Mesenchymal stem cell (in vitro differentiated cells and primary cell): ENCODE results near the gene PRRX2.

Source experiments
- DNase-seq: peaks from one replicate; pipeline ENCODE4 v3.0.0-alpha.2; 2013
- H2AFZ ChIP-seq: one replicate; pipeline ENCODE4 v1.6.1; 2013; ENCODE audit warnings: low read depth, mild to moderate bottlenecking, control low read depth, inconsistent platforms, low read length, moderate library complexity
- H2AK5ac ChIP-seq: 2 replicates; pipeline ENCODE4 v1.6.1; 2013; ENCODE audit warnings: low read length, moderate library complexity, mild to moderate bottlenecking, inconsistent platforms; ENCODE audit not compliant: severe bottlenecking
- H2BK120ac ChIP-seq: one replicate; pipeline ENCODE4 v1.6.1; 2013; ENCODE audit warnings: low read depth, mild to moderate bottlenecking, inconsistent platforms, low read length, moderate library complexity
- H2BK12ac ChIP-seq, 2 experiments: one replicate each; pipeline ENCODE4 v1.6.1; 2013; ENCODE audit warnings: inconsistent platforms in 2 of 2, low read length in 2 of 2, mild to moderate bottlenecking in 2 of 2, moderate library complexity in 2 of 2, control low read depth in 1 of 2
- H2BK15ac ChIP-seq: one replicate; pipeline ENCODE4 v1.6.1; 2013; ENCODE audit warnings: mild to moderate bottlenecking, low read depth, inconsistent platforms; ENCODE audit not compliant: poor library complexity, severe bottlenecking
- H2BK5ac ChIP-seq: 2 replicates; pipeline ENCODE4 v1.6.1; 2013; ENCODE audit warnings: low read depth, mild to moderate bottlenecking, low read length, control low read depth, inconsistent platforms; ENCODE audit not compliant: poor library complexity, severe bottlenecking
- H3K14ac ChIP-seq, 2 experiments: one replicate each; pipeline ENCODE4 v1.6.1; 2013; ENCODE audit warnings: inconsistent platforms in 2 of 2, low read length in 2 of 2, control low read depth in 1 of 2, mild to moderate bottlenecking in 1 of 2, moderate library complexity in 1 of 2
- H3K18ac ChIP-seq, 2 experiments: one replicate each; pipeline ENCODE4 v1.6.1; 2013; ENCODE audit warnings: inconsistent platforms in 2 of 2, low read length in 2 of 2, control low read depth in 1 of 2, low read depth in 1 of 2, mild to moderate bottlenecking in 1 of 2
- H3K23ac ChIP-seq, 2 experiments: one replicate each; pipeline ENCODE4 v1.6.1; 2013; ENCODE audit warnings: inconsistent platforms in 2 of 2, low read length in 2 of 2, mild to moderate bottlenecking in 2 of 2, moderate library complexity in 2 of 2, control low read depth in 1 of 2
- H3K27ac ChIP-seq: 2 replicates; pipeline ENCODE4 v1.5.1; 2013; ENCODE audit warnings: mild to moderate bottlenecking, moderate library complexity, low read length, control low read depth, inconsistent platforms; ENCODE audit not compliant: poor library complexity, severe bottlenecking
- H3K27me3 ChIP-seq, 2 experiments: 2 replicates each; pipeline versions ENCODE4 v1.6.1 to v1.7.0; 2013; ENCODE audit warnings: low read length in 2 of 2, mild to moderate bottlenecking in 2 of 2, moderate library complexity in 2 of 2, control low read depth in 1 of 2, inconsistent platforms in 1 of 2; ENCODE audit not compliant: control insufficient read depth in 1 of 2, insufficient read depth in 1 of 2
- H3K36me3 ChIP-seq, 2 experiments: 2 replicates each; pipeline versions ENCODE4 v1.6.1 to v1.7.0; 2013; ENCODE audit warnings: low read length in 2 of 2, control low read depth in 1 of 2, inconsistent platforms in 1 of 2, low read depth in 1 of 2, mild to moderate bottlenecking in 1 of 2; ENCODE audit not compliant: insufficient read depth in 2 of 2, control insufficient read depth in 1 of 2
- H3K4ac ChIP-seq, 2 experiments: one replicate each; pipeline ENCODE4 v1.6.1; 2013; ENCODE audit warnings: inconsistent platforms in 2 of 2, low read length in 2 of 2, mild to moderate bottlenecking in 2 of 2, moderate library complexity in 2 of 2, control low read depth in 1 of 2, low read depth in 1 of 2
- H3K4me1 ChIP-seq: 2 replicates; pipeline ENCODE4 v1.6.1; 2013; ENCODE audit warnings: low read depth, low read length, control low read depth; ENCODE audit not compliant: control insufficient read depth, insufficient read depth
- H3K4me2 ChIP-seq: 2 replicates; pipeline ENCODE4 v1.6.1; 2013; ENCODE audit warnings: low read length, mild to moderate bottlenecking, inconsistent platforms; ENCODE audit not compliant: poor library complexity, severe bottlenecking
- H3K4me3 ChIP-seq, 2 experiments: 2 replicates each; pipeline versions ENCODE4 v1.5.1 to v1.7.0; 2013; ENCODE audit warnings: low read length in 2 of 2, mild to moderate bottlenecking in 2 of 2, control low read depth in 1 of 2, low read depth in 1 of 2; ENCODE audit not compliant: insufficient read depth in 1 of 2
- H3K79me1 ChIP-seq: replicated peaks from 2 replicates; pipeline ENCODE4 v1.6.1; 2013; ENCODE audit warnings: mild to moderate bottlenecking, control low read depth, low read length, inconsistent platforms; ENCODE audit not compliant: poor library complexity, severe bottlenecking
- H3K9ac ChIP-seq: 2 replicates; pipeline ENCODE4 v1.7.0; 2013; ENCODE audit warnings: mild to moderate bottlenecking, low read length, moderate library complexity
- H3K9me3 ChIP-seq: 2 replicates; pipeline ENCODE4 v1.7.0; 2013; ENCODE audit warnings: mild to moderate bottlenecking, low read length; ENCODE audit not compliant: control insufficient read depth
- H4K8ac ChIP-seq: one replicate; pipeline ENCODE4 v1.6.1; 2013; ENCODE audit warnings: inconsistent platforms, mild to moderate bottlenecking, low read length, moderate library complexity
- H4K91ac ChIP-seq: one replicate; pipeline ENCODE4 v1.6.1; 2013; ENCODE audit warnings: mild to moderate bottlenecking, low read length, inconsistent platforms
- WGBS: methylation state at CpG from one replicate; pipeline ENCODE4 v1.1.7; 2013; ENCODE audit warnings: mixed read lengths; 5-methylcytosine and 5-hydroxymethylcytosine counted together

Gene PRRX2

GRCh38 chr9:129732946-129733631, 67.6 kb downstream of the PRRX2 start:
- Histone ChIP-seq H3K14ac (no peak overlapping the region), H2BK120ac (no peak overlapping the region), H2AFZ (no peak overlapping the region), H4K8ac (no peak overlapping the region), H3K18ac (no peak overlapping the region), H3K4me1 (peaks cover 3% of the 10 kb centered on the region), H2BK12ac (no peak overlapping the region), H3K79me1 (no peaks in the 10 kb centered on the region), H4K91ac (no peak overlapping the region), H2BK5ac (no peak overlapping the region), H2BK15ac (no peak overlapping the region), H3K4me2 (no peak overlapping the region), H3K36me3 (peaks cover 0 to 6% of the 10 kb centered on the region in 2 experiments), H2AK5ac (no peak overlapping the region), H3K4me3 (no peak overlapping the region), H3K27ac (no peak overlapping the region), H3K4ac (no peak overlapping the region), H3K23ac (no peak overlapping the region), H3K9me3 (no peaks in the 10 kb centered on the region), H3K27me3 (peaks cover 0 to 29% of the 10 kb centered on the region in 2 experiments), H3K9ac (no peak overlapping the region)
- DNase-seq = no peak
- 89% methylated on average over 15 of the region's 23 CpGs for WGBS

GRCh38 chr9:129733632-129733953, 68.1 kb downstream of the PRRX2 start:
- Histone ChIP-seq H2BK5ac (no peak overlapping the region), H3K9ac (no peak overlapping the region), H2AFZ (no peak overlapping the region), H2BK12ac (no peak overlapping the region), H3K4me1 (peaks cover 4% of the 10 kb centered on the region), H3K14ac (no peak overlapping the region), H3K27ac (no peak overlapping the region), H3K4ac (no peak overlapping the region), H3K4me3 (no peak overlapping the region), H2AK5ac (no peak overlapping the region), H3K79me1 (no peaks in the 10 kb centered on the region), H3K4me2 (no peak overlapping the region), H3K9me3 (no peaks in the 10 kb centered on the region), H2BK15ac (no peak overlapping the region), H4K91ac (peak overlapping the region; percentile 21), H3K36me3 (peaks cover 0 to 12% of the 10 kb centered on the region in 2 experiments), H2BK120ac (no peak overlapping the region), H3K18ac (no peak overlapping the region), H3K27me3 (peaks cover 0 to 29% of the 10 kb centered on the region in 2 experiments), H3K23ac (no peak overlapping the region), H4K8ac (no peak overlapping the region)
- no peak for DNase-seq
- WGBS = 95% methylated on average over 2 of the region's 2 CpGs

- Histone ChIP-seq H2BK120ac (no peak overlapping the region), H3K27ac (no peak overlapping the region), H2BK12ac (no peak overlapping the region), H3K4me2 (no peak overlapping the region), H2BK5ac (no peak overlapping the region), H4K91ac (no peak overlapping the region), H3K9me3 (no peaks in the 10 kb centered on the region), H3K4me1 (peaks cover 4% of the 10 kb centered on the region), H3K23ac (no peak overlapping the region), H3K4ac (no peak overlapping the region), H4K8ac (no peak overlapping the region), H3K4me3 (no peak overlapping the region), H2AFZ (no peak overlapping the region), H3K14ac (no peak overlapping the region), H3K36me3 (peaks cover 0 to 31% of the 10 kb centered on the region in 2 experiments), H3K18ac (no peak overlapping the region), H2BK15ac (peak overlapping the region; percentile 26), H3K79me1 (no peaks in the 10 kb centered on the region), H3K9ac (no peak overlapping the region), H3K27me3 (peaks cover 0 to 27% of the 10 kb centered on the region in 2 experiments), H2AK5ac (no peak overlapping the region)
- WGBS = 94% methylated on average over 6 of the region's 6 CpGs
- no peak for DNase-seq
Observed at GRCh38 chr9:129735546-129735945, 70.1 kb downstream of the PRRX2 start.

GRCh38 chr9:129736334-129736733, 70.9 kb downstream of the PRRX2 start:
- Histone ChIP-seq H3K36me3 (peaks cover 0 to 39% of the 10 kb centered on the region in 2 experiments), H2BK15ac (no peak overlapping the region), H3K27me3 (peaks cover 0 to 25% of the 10 kb centered on the region in 2 experiments), H3K23ac (no peak overlapping the region), H3K14ac (no peak overlapping the region), H4K8ac (peak overlapping the region; percentile 32), H2AFZ (no peak overlapping the region), H3K18ac (no peak overlapping the region), H3K4me2 (no peak overlapping the region), H2BK12ac (no peak overlapping the region), H3K4me1 (peaks cover 4% of the 10 kb centered on the region), H2AK5ac (no peak overlapping the region), H3K79me1 (no peaks in the 10 kb centered on the region), H3K4ac (no peak overlapping the region), H2BK5ac (no peak overlapping the region), H3K9me3 (no peaks in the 10 kb centered on the region), H3K9ac (no peak overlapping the region), H3K27ac (no peak overlapping the region), H4K91ac (no peak overlapping the region), H3K4me3 (no peak overlapping the region), H2BK120ac (no peak overlapping the region)
- WGBS = 85% methylated on average over 20 of the region's 20 CpGs
- DNase-seq = no peak
